Spleen (tissue), 11 donors: ENCODE measurements around the gene POU2AF1. TPM values are rescaled to one million over a fixed set of nuclear protein-coding genes. Genes with fewer than 3 reads are reported as not detected.
A peak's percentile ranks its signal among the peaks of the same experiment; 100 is the strongest.

ENCODE experiments used
- DNase-seq: peaks from one replicate; pipeline ENCODE4 v3.0.0-alpha.2; 2020
- H3K27ac ChIP-seq, 8 donors: fragments of 200-600 bp; sonication (generic) in 7 of 8; 1 replicate in 4 of 8; 2 replicates in 4 of 8; pipeline versions ENCODE4 v1.5.0 to v1.8.0; 2016 to 2021; ENCODE audit warnings: inconsistent platforms in 4 of 8, mild to moderate bottlenecking in 4 of 8, moderate library complexity in 1 of 8
- H3K27me3 ChIP-seq, 7 donors: fragments of 200-600 bp; sonication (generic) in 6 of 7; replicated peaks in 1 of 7; 1 replicate in 4 of 7; 2 replicates in 3 of 7; pipeline versions ENCODE4 v1.5.0 to v1.8.0; 2016 to 2021; ENCODE audit warnings: inconsistent platforms in 3 of 7, mild to moderate bottlenecking in 1 of 7
- H3K36me3 ChIP-seq, 6 donors: fragments of 200-600 bp; sonication (generic) in 5 of 6; 1 replicate in 4 of 6; 2 replicates in 2 of 6; pipeline versions ENCODE4 v1.5.0 to v1.8.0; 2016 to 2021; ENCODE audit warnings: inconsistent platforms in 2 of 6
- H3K4me1 ChIP-seq, 6 donors: fragments of 200-600 bp; sonication (generic) in 5 of 6; 1 replicate in 3 of 6; 2 replicates in 3 of 6; pipeline versions ENCODE4 v1.5.0 to v1.8.0; 2016 to 2021; ENCODE audit warnings: inconsistent platforms in 3 of 6
- H3K4me3 ChIP-seq, 8 donors: fragments of 200-600 bp; sonication (generic) in 7 of 8; 1 replicate in 4 of 8; 2 replicates in 4 of 8; pipeline versions ENCODE4 v1.5.0 to v1.8.0; 2016 to 2021; ENCODE audit warnings: inconsistent platforms in 4 of 8, mild to moderate bottlenecking in 4 of 8, moderate library complexity in 2 of 8
- H3K9me3 ChIP-seq, 8 donors: fragments of 200-600 bp; sonication (generic) in 7 of 8; 1 replicate in 4 of 8; 2 replicates in 4 of 8; pipeline versions ENCODE4 v1.5.0 to v1.8.0; 2016 to 2021; ENCODE audit warnings: inconsistent platforms in 4 of 8
- CTCF ChIP-seq, 11 experiments: fragments of 200-600 bp in 7 of 11; fragments of 450-650 bp in 4 of 11; sonication (generic) in 4 of 11; IDR thresholded peaks in 8 of 11; conservative IDR thresholded peaks in 3 of 11; 1 replicate in 7 of 11; 2 replicates in 4 of 11; pipeline versions ENCODE4 v1.4.0 to v1.8.0; 2016 to 2021; ENCODE audit warnings: antibody characterized with exemption in 11 of 11, inconsistent platforms in 4 of 11, mild to moderate bottlenecking in 1 of 11
- POLR2A ChIP-seq, 3 donors: fragments of 450-650 bp; IDR thresholded peaks; one replicate each; pipeline ENCODE4 v1.5.1; 2017; ENCODE audit warnings: antibody characterized with exemption in 3 of 3, mild to moderate bottlenecking in 1 of 3
- POLR2AphosphoS5 ChIP-seq, 3 donors: sonication (generic); formaldehyde crosslinking; IDR thresholded peaks; one replicate each; pipeline ENCODE4 v1.5.1; 2017; ENCODE audit warnings: antibody characterized with exemption in 3 of 3
- WGBS, 5 donors: extraction: QIAGEN DNeasy Blood & Tissue Kit in 3 of 5; methylation state at CpG; one replicate each; pipeline versions ENCODE4 v1.1.5 to v1.1.7; 2013 to 2018; 5-methylcytosine and 5-hydroxymethylcytosine counted together
- intact Hi-C: fragments of 100-400 bp; cut with DNase I; formaldehyde crosslinking; loops from one replicate; pipeline ENCODE4 v1.15.0; 2023; ENCODE audit warnings: low total_unique reads
- polyA plus RNA-seq, 3 donors: library from polyadenylated mRNA; stranded (reverse); fragments of 200-250 nt; gene quantifications; one replicate each; pipeline ENCODE4 v1.2.1, GENCODE V29; 2013
- total RNA-seq, 7 donors: library from RNA; depleted of rRNA in 3 of 7; stranded (reverse); fragments of >200 nt in 3 of 7; fragmentation: NEBNext Ultra II Directional in 4 of 7; extraction: Animal tissue kit (Norgen Biotek cat#: 25700) in 4 of 7; gene quantifications; one replicate each; pipeline versions ENCODE4 v1.1.0 to v1.2.1, GENCODE V29; 2016 to 2021
- donor health status: healthy with polysubstance abuse.
- donor health status: DM: no; HTN: no; CAD: no; lungs with moderate emphysema.
- donor health status: DM: no; HTN: no; CAD: no.
- donor health status: Bipolar disorder and iron deficiency.
- donor health status: healthy.
- donor health status: DM: no; HTN: no; CAD: no.
- donor health status: DM: yes; HTN: yes; CAD: no.

POU2AF1 gene
- total and polyA plus RNA-seq, 10 donors: 60.1 to 280 (median 104) TPM

GRCh38 chr11:111360150-111361043 is 18.7 kb downstream of the POU2AF1 start:
- 81 to 92% (median 83%) methylated on average over 6 of the region's 6 CpGs for WGBS, 5 donors

GRCh38 chr11:111359223-111360149 is 19.6 kb downstream of the POU2AF1 start:
- intact Hi-C loops: loop anchor here (10.0 kb wide), 1 partner anchor 55 kb away; no protein-coding TSS in a partner anchor
- Histone ChIP-seq H3K36me3 (peaks cover 0 to 52% (median 6%) of the 10 kb centered on the region in 6 donors), H3K27ac (peak overlapping the region in 1 of 8 donors; percentile 59), H3K9me3 (no peaks in the 10 kb centered on the region), H3K4me1 (peaks cover 0 to 55% (median 10%) of the 10 kb centered on the region in 6 donors), H3K4me3 (no peak overlapping the region), H3K27me3 (no peaks in the 10 kb centered on the region)
- DNase-seq: no peak
- TF ChIP-seq POLR2AphosphoS5 (IDR thresholded peaks at IDR 0.05) (no peak), CTCF (IDR thresholded peaks at IDR 0.05 in 8 of 11, conservative IDR thresholded peaks at IDR 0.05 in 3 of 11) (no peak)
- 81 to 91% (median 85%) methylated on average over 6 to 7 of the region's 7 CpGs for WGBS, 5 donors

More at GRCh38 chr11:111360150-111361043, 18.7 kb downstream of the POU2AF1 start:
- H3K36me3 ChIP-seq: peaks cover 0 to 45% (median 6%) of the 10 kb centered on the region in 6 donors
- peak overlapping the region in 2 of 8 donors; percentile 21 to 59 for H3K27ac ChIP-seq
- no peak overlapping the region for H3K4me3 ChIP-seq
- intact Hi-C loops: loop anchor here (10.0 kb wide), 1 partner anchor 54 kb away; no protein-coding TSS in a partner anchor
- DNase-seq: no peak
- no peak for TF ChIP-seq CTCF (IDR thresholded peaks at IDR 0.05 in 8 of 11, conservative IDR thresholded peaks at IDR 0.05 in 3 of 11)
- no peak for TF ChIP-seq POLR2A (IDR thresholded peaks at IDR 0.05)
- peak in 2 of 3 donors; percentile 13 to 24 for TF ChIP-seq POLR2AphosphoS5 (IDR thresholded peaks at IDR 0.05)
- H3K27me3 ChIP-seq: no peaks in the 10 kb centered on the region
- H3K4me1 ChIP-seq: peaks cover 0 to 65% (median 13%) of the 10 kb centered on the region in 6 donors
- H3K9me3 ChIP-seq: no peaks in the 10 kb centered on the region

- intact Hi-C loops: no loop called here
- 76 to 89% (median 80%) methylated on average over 21 to 22 of the region's 22 CpGs for WGBS, 5 donors
Observed at GRCh38 chr11:111358038-111359001, 20.8 kb downstream of the POU2AF1 start.

More at GRCh38 chr11:111358038-111359001, 20.8 kb downstream of the POU2AF1 start:
- Histone ChIP-seq H3K4me3 (no peak overlapping the region), H3K27ac (peak overlapping the region in 1 of 8 donors; percentile 59), H3K36me3 (peaks cover 0 to 60% (median 8%) of the 10 kb centered on the region in 6 donors), H3K4me1 (peaks cover 0 to 44% (median 2%) of the 10 kb centered on the region in 6 donors), H3K9me3 (no peaks in the 10 kb centered on the region), H3K27me3 (no peaks in the 10 kb centered on the region)
- TF ChIP-seq POLR2A (IDR thresholded peaks at IDR 0.05) (no peak), POLR2AphosphoS5 (IDR thresholded peaks at IDR 0.05) (peak; percentile 11 to 57 (median 39)), CTCF (IDR thresholded peaks at IDR 0.05 in 8 of 11, conservative IDR thresholded peaks at IDR 0.05 in 3 of 11) (no peak)
- no peak for DNase-seq
